HG03108 (cell line): ENCODE measurements around the gene ORC3.
A peak's percentile ranks its signal among the peaks of the same experiment; 100 is the strongest.
"Not testable (repeated sequence)": the region's sequence is repeated elsewhere in the genome, so short reads cannot be mapped to it uniquely, and the experiment has no call there.

Experiments used
- ATAC-seq: cut with Tn5 transposase; IDR thresholded peaks from one replicate; pipeline ENCODE4 v1.9.1; 2021; ENCODE audit warnings: moderate library complexity; ENCODE audit not compliant: unreplicated experiment

ORC3 gene

GRCh38 chr6:87590990-87591389 is 1.1 kb downstream of the ORC3 start:
- ATAC-seq = no peak

DNA sequence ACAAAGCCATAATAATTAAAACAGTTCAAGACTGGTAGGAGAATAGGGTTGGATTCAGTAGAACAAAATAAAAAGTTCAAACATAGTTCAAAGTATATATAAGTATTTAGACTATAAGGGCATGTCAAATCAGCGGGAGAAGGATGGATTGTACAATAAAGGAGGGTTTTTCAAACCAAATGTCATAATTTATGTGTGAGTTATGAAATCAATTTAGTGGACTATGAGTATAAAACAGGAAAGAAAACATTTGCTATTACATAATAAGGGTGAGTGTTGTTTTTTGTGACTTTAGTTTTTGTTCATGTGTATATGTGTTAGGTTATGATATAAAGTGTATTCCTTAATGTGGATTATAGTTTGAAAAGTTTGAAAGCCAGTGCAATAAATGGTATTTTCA is 10.6 kb downstream of the ORC3 start:
- no peak for ATAC-seq

- ATAC-seq = no peak
Observed at GRCh38 chr6:87606199-87606598, 16.3 kb downstream of the ORC3 start.

GRCh38 chr6:87608802-87609201 is 18.9 kb downstream of the ORC3 start:
- no peak for ATAC-seq

DNA sequence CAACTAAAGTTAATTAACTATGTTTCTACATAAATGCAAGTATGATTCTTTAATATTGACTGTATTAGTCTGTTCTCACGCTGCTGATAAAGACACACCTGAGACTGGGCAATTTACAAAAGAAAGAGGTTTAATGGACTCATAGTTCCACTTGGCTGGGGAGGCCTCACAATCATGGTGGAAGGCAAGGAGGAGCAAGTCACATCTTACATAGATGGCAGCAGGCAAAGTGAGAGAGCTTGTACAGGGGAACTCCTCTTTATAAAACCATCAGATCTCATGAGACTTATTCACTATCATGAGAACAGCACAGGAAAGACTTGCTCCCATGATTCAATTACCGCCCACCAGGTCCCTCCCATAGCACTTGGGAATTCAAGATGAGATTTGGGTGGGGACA is 23.1 kb downstream of the ORC3 start:
- not testable (repeated sequence) for ATAC-seq

GRCh38 chr6:87617405-87617804 is 27.5 kb downstream of the ORC3 start:
- ATAC-seq = no peak

GRCh38 chr6:87618531-87618930 is 28.6 kb downstream of the ORC3 start:
- no peak for ATAC-seq

GRCh38 chr6:87623248-87623647 is 33.3 kb downstream of the ORC3 start:
- no peak for ATAC-seq

DNA sequence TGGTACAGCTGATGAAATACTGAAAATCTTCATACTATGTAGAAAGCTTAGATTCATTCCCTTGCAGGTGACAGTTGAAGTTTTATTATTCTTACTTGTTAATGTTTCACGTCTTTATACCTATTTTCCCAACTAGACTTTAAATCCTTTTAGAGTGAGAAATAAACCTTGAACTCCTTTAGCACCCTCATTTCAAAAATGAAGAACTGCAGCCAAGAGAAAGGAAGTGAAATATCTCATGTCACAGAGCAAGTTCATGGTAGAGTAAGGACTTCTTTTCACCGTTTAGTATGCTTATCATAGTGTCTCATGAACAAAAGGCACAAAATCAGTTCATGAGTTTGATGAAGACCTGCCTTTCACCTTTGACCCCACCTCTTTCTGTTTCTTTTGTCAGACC is 38.5 kb downstream of the ORC3 start:
- ATAC-seq = no peak

DNA sequence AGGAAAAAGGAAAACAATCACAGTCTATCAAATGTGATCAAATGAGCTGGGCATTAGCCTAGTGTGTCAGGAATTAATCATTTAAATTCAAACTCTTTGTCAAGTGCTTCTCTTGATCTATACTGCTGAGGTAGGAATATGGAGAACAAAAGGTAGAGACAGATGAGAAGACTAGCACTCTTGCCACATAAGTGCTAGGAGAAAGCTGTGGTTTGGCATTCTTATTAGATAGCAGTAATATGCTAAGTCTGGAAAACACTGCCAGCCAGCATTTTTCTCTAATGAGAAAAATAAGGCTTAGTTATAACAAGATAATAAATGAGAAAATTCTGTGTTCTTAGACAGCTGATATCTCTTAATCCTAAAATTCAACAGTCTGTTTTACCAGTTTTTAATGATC is 38.9 kb downstream of the ORC3 start:
- ATAC-seq = no peak

- no peak for ATAC-seq
Observed at GRCh38 chr6:87630746-87631145, 40.8 kb downstream of the ORC3 start.

DNA sequence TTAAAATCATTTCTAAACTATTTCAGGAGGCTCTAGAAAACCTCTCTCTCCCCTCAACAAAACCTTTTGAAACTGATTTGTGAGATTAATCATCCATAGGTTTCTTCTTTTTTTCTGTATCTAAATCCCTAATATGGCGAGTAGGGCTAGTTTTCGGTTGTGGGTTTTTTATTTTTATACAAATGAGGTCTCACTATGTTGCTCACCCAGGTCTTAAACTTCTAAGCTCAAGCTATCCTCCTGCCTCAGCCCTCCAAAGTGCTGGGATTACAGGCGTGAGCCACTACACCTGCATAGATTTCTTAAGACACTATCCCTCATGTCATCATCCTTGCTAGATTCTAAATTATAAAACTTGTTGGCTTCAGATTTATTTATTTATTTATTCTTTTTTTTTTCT is 43.9 kb downstream of the ORC3 start:
- no peak for ATAC-seq

DNA sequence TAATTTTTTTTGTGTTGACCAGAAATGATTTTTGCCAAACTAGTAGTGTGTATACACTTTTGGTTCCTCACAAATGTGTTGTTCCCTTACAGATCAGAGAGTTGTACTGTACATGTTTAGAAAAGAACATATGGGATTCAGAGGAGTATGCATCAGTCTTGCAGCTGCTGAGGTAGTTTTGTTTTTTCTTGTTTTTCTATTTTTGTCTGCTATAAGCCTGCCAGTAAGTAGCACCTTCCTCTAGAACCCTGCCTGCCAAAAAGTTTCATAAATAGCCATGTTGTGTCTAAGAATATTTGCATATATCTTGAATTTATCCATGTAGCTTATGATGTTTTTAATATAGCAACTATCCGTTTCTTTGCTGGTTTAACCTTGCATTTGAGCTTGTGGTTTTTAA is 46.4 kb downstream of the ORC3 start:
- no peak for ATAC-seq

DNA sequence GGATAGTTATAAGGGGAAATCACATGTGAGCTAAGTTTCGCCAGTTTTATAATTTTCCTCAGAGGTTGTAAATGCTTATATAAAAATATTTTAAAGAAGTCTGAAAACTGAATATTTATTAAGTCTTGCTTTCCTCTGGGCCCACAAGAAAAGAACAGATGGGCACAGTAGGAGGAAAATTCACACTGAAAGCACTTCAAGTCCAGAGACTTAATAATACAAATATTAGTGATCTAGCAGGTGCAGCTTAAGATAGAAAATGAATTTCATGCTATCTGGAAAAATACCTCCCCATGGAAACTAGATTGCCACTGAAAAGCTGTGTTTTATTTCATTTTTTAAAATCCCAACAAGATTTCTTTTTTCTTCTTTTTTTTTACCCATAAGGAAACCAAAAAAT is 47.2 kb downstream of the ORC3 start:
- ATAC-seq = no peak

- ATAC-seq = no peak
Observed at GRCh38 chr6:87639373-87639772, 49.4 kb downstream of the ORC3 start.

GRCh38 chr6:87641065-87641692 is 51.2 kb downstream of the ORC3 start:
- no peak for ATAC-seq

- ATAC-seq = peak; percentile 47
Observed at GRCh38 chr6:87645080-87645479, 55.1 kb downstream of the ORC3 start.

- ATAC-seq = no peak
Observed at GRCh38 chr6:87653074-87653962, 63.4 kb downstream of the ORC3 start.

DNA sequence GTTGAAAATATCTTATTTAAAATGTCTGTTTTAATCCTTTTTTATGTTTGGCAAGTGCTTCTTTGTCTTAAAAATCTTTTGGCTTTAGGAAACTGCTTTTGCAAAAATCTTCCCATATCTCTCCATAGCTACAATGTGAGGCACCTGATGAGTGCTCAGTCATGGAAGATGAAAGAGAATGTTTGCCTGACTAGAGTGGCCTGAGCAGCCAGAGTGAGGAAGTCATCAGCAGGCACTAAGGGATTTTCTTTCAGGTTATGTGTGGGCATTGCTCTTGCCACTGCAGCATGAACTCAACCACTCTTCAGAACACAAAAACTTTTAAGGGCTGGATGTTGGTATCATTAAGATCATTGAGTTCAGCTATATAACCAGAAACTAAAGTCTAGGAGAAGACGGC is 64.2 kb downstream of the ORC3 start:
- no peak for ATAC-seq

DNA sequence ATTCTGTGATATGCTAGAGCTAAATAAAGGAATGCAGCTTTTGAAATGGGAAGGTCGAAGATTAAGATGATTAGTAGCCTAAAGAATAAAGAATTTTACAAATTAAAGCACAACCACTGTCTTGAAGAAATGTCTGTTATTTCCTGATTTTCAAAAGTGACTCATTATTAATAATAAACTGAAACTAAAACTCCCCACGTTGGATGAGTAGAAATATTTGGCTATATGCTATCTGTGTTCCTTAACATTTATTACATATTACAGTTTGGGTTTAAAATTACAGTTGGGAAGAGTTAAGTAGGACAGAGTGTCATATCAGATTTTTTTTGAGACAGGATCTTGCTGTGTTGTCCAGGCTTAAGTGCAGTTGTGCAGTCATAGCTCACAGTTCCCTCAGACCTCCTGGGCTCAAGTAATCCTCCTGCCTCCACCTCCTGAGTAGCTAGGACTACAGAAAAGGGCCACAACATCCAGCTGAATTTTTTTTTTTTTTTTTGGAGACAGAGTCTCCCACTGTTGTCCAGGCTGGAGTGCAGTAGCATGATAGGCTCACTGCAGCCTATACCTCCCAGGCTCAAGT is 65.0 kb downstream of the ORC3 start:
- ATAC-seq = no peak

GRCh38 chr6:87655824-87656223 is 65.9 kb downstream of the ORC3 start:
- no peak for ATAC-seq

GRCh38 chr6:87656857-87657256 is 66.9 kb downstream of the ORC3 start:
- peak; percentile 78 for ATAC-seq
